GM21360 (cell line): ENCODE results near the gene DMRTA1.
A peak's percentile ranks its signal among the peaks of the same experiment; 100 is the strongest.
"Not testable (repeated sequence)": the region's sequence is repeated elsewhere in the genome, so short reads cannot be mapped to it uniquely, and the experiment has no call there.

Experiments
- ATAC-seq: cut with Tn5 transposase; IDR thresholded peaks from one replicate; pipeline ENCODE4 v1.9.1; 2021; ENCODE audit warnings: mild to moderate bottlenecking, moderate library complexity; ENCODE audit not compliant: unreplicated experiment

The DMRTA1 gene

GRCh38 chr9:22457448-22457847 lies 10.8 kb downstream of the DMRTA1 start:
- no peak for ATAC-seq

GRCh38 chr9:22463205-22463604 lies 16.6 kb downstream of the DMRTA1 start:
- ATAC-seq = no peak

- ATAC-seq = peak; percentile 87
Measured at GRCh38 chr9:22469928-22470544, 23.4 kb downstream of the DMRTA1 start.

- ATAC-seq = no peak
Measured at GRCh38 chr9:22481566-22481965, 34.9 kb downstream of the DMRTA1 start.

DNA sequence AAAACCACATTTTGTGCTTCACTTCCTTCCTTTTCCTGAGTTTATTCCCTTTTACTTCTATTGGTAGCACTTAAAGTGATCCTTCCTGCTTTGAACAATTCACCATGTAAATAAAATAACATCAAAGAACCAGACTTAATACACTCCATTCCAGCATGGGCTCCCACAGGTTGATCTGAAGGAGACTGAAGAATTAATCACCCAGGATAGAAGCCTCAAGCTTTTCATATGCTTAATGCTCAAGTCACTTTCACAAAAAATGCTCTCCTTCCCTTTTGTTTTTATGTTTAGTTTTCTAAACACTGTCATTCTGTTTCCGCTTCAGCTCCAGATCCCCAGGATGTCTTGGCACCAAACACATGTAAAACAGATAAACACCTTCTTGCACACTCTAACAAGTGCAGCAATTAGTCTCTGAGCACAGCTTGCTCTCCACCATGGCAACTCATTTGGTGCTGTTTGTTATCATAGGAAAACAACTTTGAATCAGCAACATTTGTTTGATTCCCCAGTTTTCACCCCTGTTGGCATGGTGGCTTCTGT lies 37.0 kb downstream of the DMRTA1 start:
- no peak for ATAC-seq

DNA sequence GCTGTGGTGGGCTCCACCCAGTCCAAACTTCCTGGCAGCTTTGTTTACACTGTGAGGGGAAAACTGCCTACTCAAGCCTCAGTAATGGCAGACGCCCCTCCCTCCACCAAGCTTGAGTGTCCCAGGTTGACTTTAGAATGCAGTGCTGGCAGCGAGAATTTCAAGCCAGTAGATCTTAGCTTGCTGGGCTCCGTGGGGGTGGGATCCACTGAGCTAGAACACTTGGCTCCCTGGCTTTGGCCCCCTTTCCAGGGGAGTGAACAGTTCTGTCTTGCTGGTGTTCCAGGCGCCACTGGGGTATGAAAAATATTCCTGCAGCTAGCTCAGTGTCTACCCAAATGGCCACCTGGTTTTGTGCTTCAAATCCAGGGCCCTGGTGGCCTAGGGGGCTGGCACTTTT lies 49.6 kb downstream of the DMRTA1 start:
- not testable (repeated sequence) for ATAC-seq
